Epithelial cell of prostate (primary cell): ENCODE data around the gene DDX56.
"Not testable (repeated sequence)": the region's sequence is repeated elsewhere in the genome, so short reads cannot be mapped to it uniquely, and the experiment has no call there.

Source experiments
- DNase-seq: peaks from one replicate; pipeline ENCODE4 v3.0.0-alpha.2; 2011; ENCODE audit warnings: low read depth, low spot score
- H3K27ac ChIP-seq: fragments of 450-650 bp; 2 replicates; pipeline ENCODE4 v1.5.1; 2017; ENCODE audit warnings: mild to moderate bottlenecking

The DDX56 gene

DNA sequence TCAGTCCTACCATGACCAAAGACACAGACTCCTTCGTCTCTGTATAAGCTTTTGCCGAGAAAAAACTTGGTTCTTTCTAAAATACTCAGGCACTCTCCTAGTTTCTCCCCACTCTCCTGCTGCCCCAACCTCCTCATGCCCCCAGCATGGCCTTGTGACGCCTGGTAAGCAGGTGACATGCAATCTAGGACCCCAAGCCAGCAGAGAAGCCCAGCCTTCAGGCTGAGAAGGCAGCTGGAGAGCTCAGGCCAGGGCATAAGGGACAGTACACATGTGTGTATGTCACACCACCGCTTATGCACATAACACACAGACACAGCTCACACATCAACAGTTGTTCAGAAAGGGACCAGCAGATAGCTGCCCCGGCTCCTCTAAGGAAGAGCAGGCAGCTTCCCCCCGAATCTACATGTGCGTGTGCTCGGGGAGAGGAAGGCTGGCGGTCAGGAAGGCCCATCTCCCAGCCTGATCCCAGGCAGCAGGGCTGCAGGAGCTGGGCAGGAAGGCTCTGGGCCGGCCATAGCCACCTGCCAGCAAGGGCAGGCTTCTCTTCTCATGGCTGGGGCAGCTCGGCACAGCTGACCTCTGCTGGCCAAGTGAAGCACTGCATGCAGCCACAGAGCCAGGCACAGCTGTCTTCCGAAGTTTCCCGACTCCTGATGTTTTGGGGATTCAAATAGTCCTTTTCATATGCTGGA, 8.5 kb downstream of the DDX56 start:
- no peak overlapping the region for H3K27ac ChIP-seq
- no peak for DNase-seq

DNA sequence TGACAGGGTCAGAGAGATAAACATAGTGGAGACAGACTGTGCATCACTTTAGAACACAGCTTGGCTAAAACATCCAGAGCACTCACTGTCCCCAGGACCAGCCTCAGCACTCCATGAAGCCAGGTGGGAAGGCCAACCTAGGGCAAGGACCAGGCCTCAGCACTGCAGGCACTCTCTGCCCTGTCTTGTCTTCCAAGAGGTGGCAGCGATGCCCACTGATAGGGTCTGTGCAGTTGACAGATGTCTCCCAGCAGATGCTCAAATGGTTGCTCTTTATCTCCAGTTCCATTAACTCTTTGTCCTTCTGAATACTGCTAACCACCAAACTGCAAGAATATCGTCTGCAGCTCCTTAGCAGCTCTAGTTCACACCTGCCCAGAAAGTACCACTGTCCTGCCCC, 9.1 kb downstream of the DDX56 start:
- H3K27ac ChIP-seq = no peak overlapping the region
- DNase-seq = no peak

DNA sequence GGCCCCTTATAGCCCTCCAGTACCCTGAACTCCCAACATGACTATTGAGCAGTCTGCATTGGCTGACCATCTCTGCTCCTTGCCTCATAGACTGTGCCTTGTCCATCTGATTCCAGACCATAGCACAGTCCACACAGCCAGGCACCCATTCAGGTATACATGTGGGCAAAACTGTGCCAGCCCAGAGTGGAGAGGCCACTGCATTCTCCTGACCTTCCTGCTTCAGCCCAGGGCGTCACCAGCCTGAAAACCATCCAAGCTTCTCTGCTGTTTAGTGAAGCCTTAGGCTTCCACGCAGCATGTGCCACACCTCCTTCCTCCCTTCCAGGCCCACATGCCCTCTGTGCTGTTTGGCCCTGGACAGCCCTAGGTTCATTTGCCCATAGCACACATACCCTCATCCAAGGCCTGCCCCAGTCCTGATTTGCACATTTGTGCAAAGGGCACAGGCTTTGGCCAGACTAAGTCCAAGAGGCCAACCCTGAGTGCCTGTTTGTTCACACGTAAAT, 10.5 kb downstream of the DDX56 start:
- H3K27ac ChIP-seq = no peak overlapping the region
- DNase-seq = no peak

DNA sequence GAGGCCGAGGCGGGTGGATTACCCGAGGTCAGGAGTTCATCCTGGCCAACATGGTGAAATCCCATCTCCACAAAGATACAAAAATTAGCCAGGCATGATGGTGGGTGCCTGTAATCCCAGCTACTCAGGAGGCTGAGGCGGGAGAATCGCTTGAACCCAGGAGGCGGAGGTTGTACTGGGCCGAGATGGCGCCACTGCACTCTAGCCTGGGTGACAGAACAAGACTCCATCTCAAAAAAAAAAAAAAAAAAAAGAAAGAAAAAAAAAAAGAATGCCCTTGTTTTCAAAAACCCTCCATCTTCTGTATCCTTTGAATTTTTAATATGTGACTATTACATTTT, 11.1 kb downstream of the DDX56 start:
- not testable (repeated sequence) for H3K27ac ChIP-seq, DNase-seq

DNA sequence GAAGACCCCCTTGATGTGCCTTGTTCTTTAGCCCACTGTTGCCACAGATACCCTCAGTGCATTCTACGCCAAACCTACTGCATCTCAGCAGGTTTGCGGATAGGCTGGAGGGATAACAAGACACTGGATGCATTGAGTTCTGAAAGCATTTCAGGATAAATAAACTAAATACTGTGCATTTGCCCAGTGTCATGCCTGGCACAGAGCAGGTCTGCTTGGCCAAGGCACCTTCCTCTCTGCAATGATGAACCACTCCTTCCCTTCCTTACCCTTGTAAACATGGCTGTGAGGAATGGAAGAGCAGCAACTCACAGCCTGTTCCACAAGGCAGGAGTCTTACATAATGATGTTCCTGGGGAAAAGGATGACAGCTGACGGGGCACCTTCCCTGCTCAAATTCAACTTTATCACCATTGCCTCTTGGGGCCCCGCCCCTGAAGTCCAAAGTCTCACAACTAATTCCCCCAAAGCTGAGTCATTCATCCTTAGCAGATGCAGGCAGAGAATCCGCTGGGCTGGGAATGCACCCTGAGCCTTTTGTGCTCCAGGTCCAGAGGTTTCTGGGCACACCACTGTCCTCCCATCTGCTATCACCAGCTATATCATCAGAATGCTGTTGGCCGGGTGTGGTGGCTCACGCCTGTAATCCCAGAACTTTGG, 11.6 kb downstream of the DDX56 start:
- DNase-seq = no peak
- H3K27ac ChIP-seq = no peak overlapping the region

DNA sequence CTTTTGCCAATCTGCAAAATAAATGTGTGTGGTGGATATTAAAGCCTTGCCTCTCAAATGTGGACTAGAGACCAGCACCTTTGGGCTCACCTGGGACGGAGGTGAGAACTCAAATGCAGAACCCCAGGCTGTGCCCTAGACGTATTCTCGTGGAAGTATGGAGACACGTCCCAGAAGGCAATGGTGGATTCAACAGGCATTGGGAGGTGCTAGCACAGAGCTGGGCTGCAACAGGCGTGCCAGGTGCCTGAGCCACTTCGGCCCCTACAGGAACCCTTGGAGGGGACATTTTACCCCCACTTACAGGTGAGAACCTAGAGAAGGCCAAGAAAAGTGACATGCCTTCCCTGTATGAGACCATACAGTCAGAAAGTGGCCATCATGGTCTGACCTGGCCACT, 12.2 kb downstream of the DDX56 start:
- DNase-seq = no peak
- no peak overlapping the region for H3K27ac ChIP-seq

DNA sequence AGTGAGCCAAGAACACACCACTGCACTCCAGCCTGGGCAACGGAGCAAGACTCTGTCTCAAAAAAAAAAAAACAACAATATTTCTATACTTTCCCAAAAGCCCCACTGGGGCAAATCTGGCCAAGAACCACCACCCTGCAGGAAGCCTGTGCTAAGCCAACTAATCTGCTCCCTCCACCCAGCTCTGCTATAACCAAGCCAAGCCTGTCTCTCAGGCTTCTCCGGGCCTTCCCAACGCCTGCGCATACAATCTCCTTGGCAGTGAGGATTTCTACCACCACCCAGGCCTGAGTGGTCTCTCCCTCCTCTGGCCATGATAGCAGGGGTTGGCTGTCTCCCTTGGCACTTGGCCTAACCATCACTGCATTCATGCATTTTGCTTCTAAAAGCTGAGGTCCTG, 14.2 kb downstream of the DDX56 start:
- DNase-seq = no peak
- H3K27ac ChIP-seq = no peak overlapping the region

DNA sequence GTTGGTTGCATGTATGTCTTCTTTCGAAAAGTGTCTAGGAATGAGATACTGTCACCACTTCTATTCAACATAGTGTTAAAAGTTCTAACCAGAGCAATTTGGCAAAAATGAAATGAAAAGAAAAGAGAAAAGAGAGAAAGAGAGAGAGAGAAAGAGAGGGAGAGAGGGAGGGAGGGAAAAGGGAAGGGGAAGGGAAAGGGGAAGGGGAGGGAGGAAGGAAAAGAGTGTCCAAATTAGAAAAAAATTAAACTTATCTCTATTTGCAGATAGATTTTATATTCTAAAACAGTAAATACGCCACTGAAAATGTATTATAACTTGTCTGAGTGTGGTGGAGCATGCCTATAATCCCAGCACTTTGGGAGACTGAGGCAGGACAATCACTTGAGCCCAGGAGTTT, 16.2 kb downstream of the DDX56 start:
- DNase-seq = no peak

DNA sequence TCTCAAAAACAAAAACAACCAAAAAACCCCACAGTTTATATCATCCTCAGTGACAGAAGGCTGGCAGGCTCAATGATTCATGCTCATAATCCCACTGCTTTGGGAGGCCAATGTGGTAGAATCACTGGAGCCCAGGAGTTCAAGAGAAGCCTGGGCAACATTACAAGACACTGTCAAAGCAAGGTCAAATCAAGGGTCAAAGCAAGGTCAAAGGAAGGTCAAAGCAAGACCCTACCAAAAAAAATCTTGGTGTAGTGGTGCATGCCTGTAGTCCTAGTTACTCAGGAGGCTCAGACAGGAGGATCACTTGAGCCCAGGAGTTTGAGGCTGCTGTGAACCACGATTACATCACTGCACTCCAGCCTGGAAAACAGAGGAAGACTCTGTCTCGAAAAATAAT, 18.4 kb downstream of the DDX56 start:
- DNase-seq = no peak
- no peak overlapping the region for H3K27ac ChIP-seq

More for the DNA sequence above, 16.2 kb downstream of the DDX56 start:
- H3K27ac ChIP-seq = no peak overlapping the region

DNA sequence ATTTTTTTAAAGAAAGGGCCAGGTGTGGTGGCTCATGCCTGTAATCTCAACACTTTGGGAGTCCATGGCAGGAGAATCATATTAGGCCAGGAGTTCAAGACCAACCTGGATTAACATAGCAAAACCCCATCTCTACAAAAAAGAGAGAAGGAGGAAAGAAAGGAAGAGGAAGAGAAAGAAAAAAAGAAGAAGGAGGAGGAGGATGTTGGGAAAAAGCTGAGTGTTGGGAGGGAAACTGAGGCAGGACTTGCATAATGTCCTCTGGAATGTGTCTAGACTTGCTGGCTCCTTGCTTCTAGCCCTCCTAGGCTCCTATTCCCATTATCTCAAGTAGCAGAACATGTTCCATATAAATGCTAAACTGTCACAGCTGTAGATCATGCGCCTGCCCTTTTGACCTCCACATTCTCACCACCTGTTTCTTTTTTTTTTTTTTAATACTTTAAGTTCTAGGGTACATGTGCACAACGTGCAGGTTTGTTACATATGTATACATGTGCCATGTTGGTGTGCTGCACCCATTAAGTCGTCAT, 21.2 kb downstream of the DDX56 start:
- not testable (repeated sequence) for DNase-seq

DNA sequence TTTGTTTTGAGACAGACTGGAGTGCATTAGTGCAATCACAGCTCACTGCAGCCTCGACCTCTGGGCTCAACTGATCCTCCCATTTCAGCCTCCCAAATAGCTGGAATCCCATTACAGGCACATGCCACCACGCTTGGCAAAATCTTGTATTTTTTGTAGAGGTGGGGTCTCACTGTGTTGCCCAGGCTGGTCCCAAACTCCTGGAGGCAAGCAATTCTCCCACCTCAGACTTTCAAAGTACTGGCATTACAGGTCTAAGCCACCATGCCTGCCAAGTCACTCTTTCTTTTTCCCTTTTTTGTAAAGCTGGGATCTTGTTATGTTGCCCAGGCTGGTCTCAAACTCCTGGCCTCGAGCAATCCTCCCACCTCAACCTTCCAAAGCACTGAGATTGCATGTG, 24.3 kb downstream of the DDX56 start:
- DNase-seq = no peak
- no peak overlapping the region for H3K27ac ChIP-seq

More for the DNA sequence above, 21.2 kb downstream of the DDX56 start:
- H3K27ac ChIP-seq = not testable (repeated sequence)

DNA sequence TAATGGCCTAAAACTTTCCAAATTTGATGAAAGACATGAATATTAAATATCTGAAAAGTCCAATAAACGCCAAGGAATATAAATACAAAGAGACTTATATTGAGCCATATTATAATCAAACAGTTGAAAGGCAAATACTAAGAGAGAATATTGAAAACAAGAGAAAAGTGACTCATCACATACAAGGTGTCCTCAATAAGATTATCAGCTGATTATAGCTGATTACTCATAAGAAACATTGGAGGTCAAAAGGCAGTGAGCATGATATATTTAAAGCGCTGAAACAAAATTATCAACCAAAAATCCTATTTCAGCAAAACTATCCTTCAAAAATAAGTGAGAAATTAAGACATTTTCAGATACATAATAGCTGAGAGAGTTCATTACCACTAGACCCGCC, 24.8 kb downstream of the DDX56 start:
- DNase-seq = no peak

DNA sequence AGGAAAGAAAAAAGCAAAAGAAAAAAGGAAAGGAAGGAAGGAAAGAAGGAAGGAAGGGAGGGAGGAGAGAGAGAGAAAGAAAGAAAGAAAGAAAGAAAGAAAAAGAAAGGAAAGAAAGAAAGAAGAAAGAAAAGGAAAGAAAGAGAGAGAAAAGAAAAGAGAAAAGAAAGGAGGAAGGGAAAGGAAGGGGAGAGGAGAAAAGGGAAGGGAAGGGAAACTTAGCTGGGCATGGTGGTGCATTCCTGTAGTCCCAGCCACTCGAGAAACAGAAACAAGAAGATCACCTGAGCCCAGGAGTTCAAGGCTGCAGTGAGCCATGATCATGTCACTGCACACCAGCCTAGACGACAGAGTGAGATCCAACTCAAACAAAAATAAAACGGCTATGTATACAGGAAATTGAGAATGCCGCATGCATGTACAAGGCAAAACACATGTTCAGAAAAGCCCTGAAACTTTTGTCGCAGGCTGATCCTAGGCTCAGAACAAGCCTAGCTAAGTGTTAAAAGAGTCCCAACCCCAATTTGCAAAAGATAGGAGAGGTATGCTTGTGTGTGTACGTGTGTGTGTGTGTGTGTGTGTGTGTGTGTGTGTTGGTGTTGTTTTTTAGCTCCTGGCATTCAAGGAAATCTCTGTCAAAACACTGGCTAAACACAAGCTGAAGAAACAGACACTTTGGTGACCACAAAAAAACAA, 26.0 kb downstream of the DDX56 start:
- DNase-seq = no peak
- no peak overlapping the region for H3K27ac ChIP-seq

More for the DNA sequence above, 24.8 kb downstream of the DDX56 start:
- no peak overlapping the region for H3K27ac ChIP-seq

DNA sequence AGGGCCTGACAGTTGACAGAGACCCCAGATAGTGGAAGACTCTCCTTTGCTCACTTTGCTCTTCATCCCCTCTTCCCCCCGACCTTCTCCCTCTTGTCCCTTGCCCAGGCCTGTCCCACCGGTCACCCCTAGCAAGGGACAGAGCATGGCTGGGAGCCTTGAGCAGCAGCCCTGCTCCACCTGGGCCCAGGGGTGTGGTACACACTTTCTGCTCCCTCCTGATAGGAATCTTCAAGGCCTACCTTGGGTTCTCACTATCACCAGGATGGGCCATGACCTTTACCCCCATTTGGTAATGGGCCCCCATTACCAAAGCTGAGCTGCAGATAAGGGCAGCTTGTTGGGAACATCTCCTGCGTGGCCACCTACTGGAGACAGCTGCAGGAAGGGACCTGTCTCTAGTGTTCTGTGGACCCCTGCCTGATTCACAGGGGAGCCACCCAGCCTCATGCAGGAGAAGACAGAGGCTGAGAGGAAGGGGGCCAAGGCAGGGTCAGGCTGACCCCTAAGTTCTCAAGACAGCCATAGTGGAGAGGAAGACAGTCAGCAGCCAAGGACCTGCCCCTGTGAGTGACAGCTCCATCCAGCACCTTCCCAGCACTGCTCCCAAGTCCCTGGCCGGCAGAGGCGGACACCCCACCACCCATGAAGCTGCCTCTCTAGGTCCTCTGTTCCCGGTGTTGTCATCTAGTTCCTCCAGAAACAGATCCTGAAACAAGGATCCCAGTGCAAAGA, 31.7 kb downstream of the DDX56 start:
- no peak overlapping the region for H3K27ac ChIP-seq
- DNase-seq = no peak

DNA sequence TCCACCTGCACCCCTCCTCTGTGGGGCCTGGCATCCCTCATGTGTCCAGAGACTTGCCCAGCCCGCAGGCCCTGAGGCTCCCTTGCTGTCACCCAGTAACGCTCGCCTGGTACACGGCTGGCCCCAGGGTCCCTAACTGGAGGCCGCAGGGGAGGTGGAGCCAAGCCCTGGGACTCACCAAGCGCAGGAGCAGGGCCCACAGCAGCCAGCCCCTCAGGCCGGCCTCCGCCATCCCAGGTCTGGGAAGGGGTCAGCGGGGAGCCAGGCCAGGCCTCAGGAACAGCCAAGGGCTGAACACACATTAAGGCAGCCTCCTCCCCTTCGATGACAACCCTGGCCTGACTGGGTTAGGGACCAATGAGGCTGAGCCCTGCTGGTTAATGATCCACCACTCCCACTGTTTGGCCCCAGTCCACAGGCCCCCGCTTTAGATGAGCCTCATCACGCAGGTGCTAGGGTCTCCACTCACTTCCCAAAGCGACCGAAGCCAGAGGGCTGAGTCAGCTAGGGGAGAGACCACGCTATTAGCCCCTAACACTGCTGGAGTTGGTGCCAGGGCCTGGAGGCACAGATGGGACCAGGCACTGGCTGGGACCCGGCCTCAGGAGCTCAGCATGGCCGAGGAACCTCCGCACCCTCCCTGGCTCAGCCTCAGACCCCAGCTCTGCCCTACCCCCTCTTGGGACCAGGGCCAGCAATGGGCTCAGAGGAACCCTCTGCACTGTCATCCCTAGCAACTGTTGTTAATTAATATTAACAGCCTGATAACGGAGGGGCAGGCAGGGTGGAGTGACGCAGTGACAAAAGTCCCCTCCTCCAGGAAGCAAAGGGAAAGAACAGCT, 32.5 kb downstream of the DDX56 start, which contains the start of gene NPC1L1:
Gene NPC1L1 (minus strand): TSS at position 303 of the 842 bp plus-strand sequence. CDS start 71 bp downstream, at position 232.
- no peak for DNase-seq
- H3K27ac ChIP-seq = no peak within 1 kb of the TSS

DNA sequence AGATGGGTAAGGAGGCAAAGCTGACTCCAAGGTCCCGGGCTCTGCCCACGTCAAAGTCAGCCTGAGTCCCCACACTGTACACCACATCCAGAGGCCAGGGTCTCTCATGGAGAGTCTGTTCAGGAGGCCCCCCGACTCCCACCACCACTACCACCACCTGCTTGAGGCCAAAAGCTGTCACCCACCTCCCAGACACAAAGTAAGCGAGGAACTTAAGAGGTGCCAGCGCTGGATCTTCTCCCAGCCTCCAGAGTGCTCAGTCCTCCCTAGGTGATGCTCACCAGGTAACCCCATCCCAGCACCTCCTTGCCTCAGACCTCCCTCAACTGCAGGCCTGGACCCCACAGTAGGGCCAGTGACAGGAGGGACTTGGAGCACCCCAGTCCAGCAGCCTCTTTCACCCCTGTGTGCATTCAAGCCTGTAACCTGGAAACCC, 33.1 kb downstream of the DDX56 start:
- no peak for DNase-seq
- no peak overlapping the region for H3K27ac ChIP-seq

DNA sequence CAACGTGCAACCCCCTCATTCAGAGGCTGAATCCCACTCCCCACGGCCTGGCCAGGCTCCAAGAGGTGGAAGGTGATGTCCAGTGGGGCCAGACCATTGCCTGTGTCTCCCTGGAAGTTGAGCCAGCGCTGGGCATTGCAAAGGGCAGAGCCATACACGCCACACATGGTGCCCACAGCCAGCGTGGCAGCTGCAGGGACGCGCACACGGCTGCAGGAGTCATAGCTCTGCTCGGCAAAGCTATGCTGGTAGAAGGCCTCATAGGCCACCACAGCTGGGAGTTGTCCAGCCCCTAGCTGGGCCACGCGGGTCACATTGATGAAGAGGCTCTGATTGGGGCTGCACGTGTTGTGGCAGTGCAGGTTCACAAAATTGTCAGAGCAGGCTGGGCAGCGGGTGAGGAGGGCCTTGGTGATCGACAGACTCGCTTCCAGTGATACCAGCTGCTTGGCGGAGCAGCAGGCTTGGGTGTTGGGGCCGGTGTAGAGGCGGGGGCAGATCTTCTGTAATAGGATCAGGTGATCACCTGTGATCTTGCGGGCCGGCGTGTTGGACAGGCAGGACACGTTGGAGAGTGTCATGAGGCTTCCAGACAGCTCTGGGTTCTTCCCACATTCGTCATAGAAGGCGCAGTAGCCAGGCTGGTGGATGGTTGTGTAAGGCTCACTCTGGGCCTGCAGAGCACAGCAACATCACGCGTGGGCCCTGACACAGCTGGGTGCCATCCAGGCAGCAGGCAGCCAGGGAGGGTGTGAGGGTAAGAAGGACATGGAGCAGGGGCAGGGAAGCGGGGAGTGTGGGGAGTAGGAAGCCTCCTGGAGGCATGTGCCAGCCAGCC, 33.8 kb downstream of the DDX56 start:
- no peak overlapping the region for H3K27ac ChIP-seq
- DNase-seq = no peak
